Measurements from ENCODE around the gene PTGER4. TPM values are rescaled to one million over a fixed set of nuclear protein-coding genes. Genes with fewer than 3 reads are reported as not detected.
"Not testable (repeated sequence)": the region's sequence is repeated elsewhere in the genome, so short reads cannot be mapped to it uniquely, and the experiment has no call there.

The PTGER4 gene
- total RNA-seq, 1 donor, result 12.0 TPM

DNA sequence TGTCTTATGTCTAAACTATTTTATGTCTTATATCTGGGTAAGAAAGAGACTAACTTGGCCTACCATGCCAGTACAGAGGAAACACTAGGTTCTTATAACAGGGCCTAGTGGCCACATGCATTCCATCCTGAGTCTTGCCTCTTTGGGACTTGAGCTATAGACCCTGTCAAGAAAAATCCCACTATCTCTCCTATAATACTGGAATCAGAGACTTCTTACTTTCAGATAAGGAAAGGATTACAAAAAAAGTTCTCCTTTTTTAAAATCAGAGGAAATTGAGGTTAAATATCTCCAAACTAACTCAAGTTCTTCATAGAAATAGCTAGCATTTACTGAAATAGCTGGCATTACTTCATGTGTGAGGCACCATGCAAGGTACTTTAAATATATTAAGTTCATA lies 34.3 kb downstream of the PTGER4 start:
- H3K4me3 ChIP-seq (ENCODE audit: low read depth, low read length), result no peak overlapping the region
- TF ChIP-seq, protein P1, sequence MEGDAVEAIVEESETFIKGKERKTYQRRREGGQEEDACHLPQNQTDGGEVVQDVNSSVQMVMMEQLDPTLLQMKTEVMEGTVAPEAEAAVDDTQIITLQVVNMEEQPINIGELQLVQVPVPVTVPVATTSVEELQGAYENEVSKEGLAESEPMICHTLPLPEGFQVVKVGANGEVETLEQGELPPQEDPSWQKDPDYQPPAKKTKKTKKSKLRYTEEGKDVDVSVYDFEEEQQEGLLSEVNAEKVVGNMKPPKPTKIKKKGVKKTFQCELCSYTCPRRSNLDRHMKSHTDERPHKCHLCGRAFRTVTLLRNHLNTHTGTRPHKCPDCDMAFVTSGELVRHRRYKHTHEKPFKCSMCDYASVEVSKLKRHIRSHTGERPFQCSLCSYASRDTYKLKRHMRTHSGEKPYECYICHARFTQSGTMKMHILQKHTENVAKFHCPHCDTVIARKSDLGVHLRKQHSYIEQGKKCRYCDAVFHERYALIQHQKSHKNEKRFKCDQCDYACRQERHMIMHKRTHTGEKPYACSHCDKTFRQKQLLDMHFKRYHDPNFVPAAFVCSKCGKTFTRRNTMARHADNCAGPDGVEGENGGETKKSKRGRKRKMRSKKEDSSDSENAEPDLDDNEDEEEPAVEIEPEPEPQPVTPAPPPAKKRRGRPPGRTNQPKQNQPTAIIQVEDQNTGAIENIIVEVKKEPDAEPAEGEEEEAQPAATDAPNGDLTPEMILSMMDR (IDR thresholded peaks at IDR 0.05; ENCODE audit: insufficient read depth, low read length), result no peak
- no peak for DNase-seq (ENCODE audit: low read depth)

GRCh38 chr5:40716000-40716399 lies 36.3 kb downstream of the PTGER4 start:
- TF ChIP-seq, protein P1 (IDR thresholded peaks at IDR 0.05; ENCODE audit: insufficient read depth, low read length), result peak; percentile 31
- DNase-seq (ENCODE audit: low read depth), result peak; percentile 22
- H3K4me3 ChIP-seq (ENCODE audit: low read depth, low read length), result no peak overlapping the region

DNA sequence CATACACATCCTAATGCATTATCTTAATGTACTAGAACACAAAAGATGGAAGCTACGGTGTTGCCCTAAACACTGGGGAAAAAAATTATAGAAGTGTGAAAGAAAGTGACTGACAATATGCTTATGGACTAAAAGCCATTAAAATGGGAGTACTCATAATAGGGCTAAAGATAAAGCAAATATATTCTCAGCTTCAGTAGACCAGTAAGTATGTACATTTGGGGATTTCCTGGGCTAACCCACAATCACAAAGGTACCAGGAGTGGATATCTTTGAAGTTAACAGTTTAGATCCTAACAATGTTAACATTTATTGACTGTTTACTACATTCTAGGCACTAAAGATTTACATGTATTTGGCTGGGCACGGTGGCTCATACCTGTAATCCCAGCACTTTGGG lies 36.9 kb downstream of the PTGER4 start:
- DNase-seq (ENCODE audit: low read depth), result no peak
- TF ChIP-seq, protein P1 (IDR thresholded peaks at IDR 0.05; ENCODE audit: insufficient read depth, low read length), result no peak

GRCh38 chr5:40717281-40717680 lies 37.6 kb downstream of the PTGER4 start:
- peak; percentile 80 for DNase-seq (ENCODE audit: low read depth)
- TF ChIP-seq, protein P1 (IDR thresholded peaks at IDR 0.05; ENCODE audit: insufficient read depth, low read length), result no peak
- no peak overlapping the region for H3K4me3 ChIP-seq (ENCODE audit: low read depth, low read length)

More for the DNA sequence above, 36.9 kb downstream of the PTGER4 start:
- H3K4me3 ChIP-seq (ENCODE audit: low read depth, low read length), result no peak overlapping the region

- DNase-seq (ENCODE audit: low read depth), result no peak
- no peak overlapping the region for H3K4me3 ChIP-seq (ENCODE audit: low read depth, low read length)
- TF ChIP-seq, protein P1 (IDR thresholded peaks at IDR 0.05; ENCODE audit: insufficient read depth, low read length), result no peak
These were observed 40.4 kb downstream of the PTGER4 start for GRCh38 chr5:40720069-40720468.

DNA sequence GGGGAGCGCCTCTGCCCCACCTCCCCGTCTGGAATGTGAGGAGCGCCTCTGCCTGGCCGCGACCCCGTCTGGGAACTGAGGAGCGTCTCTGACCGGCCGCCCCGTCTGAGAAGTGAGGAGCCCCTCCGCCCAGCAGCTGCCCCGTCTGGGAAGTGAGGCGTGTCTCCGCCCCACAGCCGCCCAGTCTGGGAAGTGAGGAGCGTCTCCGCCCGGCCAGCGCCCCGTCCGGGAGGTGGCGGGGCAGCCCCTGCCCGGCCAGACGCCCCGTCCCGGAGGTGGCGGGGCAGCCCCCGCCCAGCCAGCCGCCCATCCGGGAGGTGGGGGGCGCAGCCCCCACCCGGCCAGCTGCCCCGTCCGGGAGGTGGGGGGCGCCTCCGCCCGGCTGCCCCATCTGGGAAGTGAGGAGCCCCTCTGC lies 42.8 kb downstream of the PTGER4 start:
- H3K4me3 ChIP-seq (ENCODE audit: low read depth, low read length); DNase-seq (ENCODE audit: low read depth): not testable (repeated sequence)

DNA sequence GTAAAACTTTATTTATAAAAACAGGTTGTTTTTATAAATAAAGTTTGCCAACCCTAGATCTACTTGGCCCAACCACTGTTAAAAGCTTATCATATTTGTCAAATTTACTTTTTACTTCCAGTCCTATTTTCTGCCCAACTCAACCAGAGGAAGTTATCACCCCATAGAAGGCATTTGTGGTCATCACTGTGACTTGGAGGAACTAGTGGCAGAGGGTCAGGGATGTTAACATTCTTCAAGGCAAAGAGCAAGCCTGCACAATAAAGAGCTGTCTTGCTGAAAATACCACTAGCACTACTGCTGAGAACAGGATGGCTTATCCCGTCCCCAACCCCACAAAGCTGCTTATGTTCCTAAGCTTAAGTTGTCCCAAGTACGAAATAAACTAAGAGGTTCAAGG lies 53.7 kb downstream of the PTGER4 start:
- no peak overlapping the region for H3K4me3 ChIP-seq (ENCODE audit: low read depth, low read length)
- DNase-seq (ENCODE audit: low read depth), result no peak
- TF ChIP-seq, protein P1 (IDR thresholded peaks at IDR 0.05; ENCODE audit: insufficient read depth, low read length), result no peak
